Activated CD4-positive, alpha-beta T cell treated with anti-CD3 and anti-CD28 coated beads, Interleukin-2, amount 10 ng/mL, durations not matched to agents 24 days and 14 days (primary cell): ENCODE data around the gene FCN3. TPM values are rescaled to one million over a fixed set of nuclear protein-coding genes. Genes with fewer than 3 reads are reported as not detected.

Experiments used
- DNase-seq: peaks from one replicate; pipeline ENCODE4 v3.0.0; 2022
- H3K27ac Mint-ChIP-seq: one replicate; pipeline ENCODE4 v1.8.0; 2022; ENCODE audit warnings: mild to moderate bottlenecking, mixed read lengths
- H3K27me3 Mint-ChIP-seq: one replicate; pipeline ENCODE4 v1.8.0; 2022; ENCODE audit warnings: mixed read lengths
- H3K36me3 Mint-ChIP-seq: one replicate; pipeline ENCODE4 v1.8.0; 2022; ENCODE audit warnings: low read depth, mild to moderate bottlenecking, mixed read lengths
- H3K4me1 Mint-ChIP-seq: one replicate; pipeline ENCODE4 v1.8.0; 2021; ENCODE audit warnings: mixed read lengths
- H3K4me3 Mint-ChIP-seq: one replicate; pipeline ENCODE4 v1.8.0; 2022; ENCODE audit warnings: mild to moderate bottlenecking, moderate library complexity, mixed read lengths
- H3K9me3 Mint-ChIP-seq: one replicate; pipeline ENCODE4 v1.8.0; 2021; ENCODE audit warnings: mixed read lengths
- intact Hi-C: fragments of 100-400 bp; cut with micrococcal nuclease; formaldehyde crosslinking; loops from one replicate; pipeline ENCODE4 v1.15.1; 2023
- total RNA-seq: library from RNA; stranded (reverse); gene quantifications from 2 replicates; pipeline ENCODE4 v1.2.3, GENCODE V29; 2022

The FCN3 gene
- total RNA-seq, 1 donor from 2014 or later = not detected

DNA sequence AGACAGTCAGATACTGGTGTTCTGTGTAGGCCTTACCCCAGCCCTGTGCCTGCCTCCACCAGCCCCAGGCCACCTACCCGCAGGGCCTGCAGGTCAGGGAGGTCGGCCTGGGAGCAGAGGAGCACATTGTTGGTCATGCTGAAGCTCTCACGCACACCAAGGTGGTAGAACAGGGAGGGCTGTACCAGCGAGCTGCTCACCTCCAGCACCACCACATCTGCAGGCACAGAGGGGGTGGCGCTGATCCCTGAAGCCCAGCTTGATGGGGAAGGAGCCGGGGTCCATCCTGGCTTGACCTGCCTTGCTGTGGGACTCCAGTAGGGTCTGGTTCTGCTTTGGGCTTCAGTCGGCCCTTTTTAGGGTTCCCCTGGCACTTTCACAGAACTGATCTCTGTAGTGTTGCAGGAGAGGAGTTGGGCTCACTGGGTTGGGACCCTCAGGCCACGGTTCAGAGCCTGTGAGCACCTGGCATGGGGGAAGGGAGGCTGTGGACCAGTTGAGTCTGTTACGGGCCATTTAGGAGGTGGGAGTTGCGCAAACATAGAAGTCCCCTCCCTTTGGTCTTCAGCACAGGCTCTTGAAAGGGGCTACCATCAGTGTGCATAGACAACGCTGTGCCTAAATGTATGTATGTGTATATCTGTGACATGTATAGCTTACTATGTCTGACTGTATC lies 9.8 kb downstream of the FCN3 start:
- Mint-ChIP-seq H3K4me1 (peaks cover 38% of the 10 kb centered on the region), H3K27me3 (no peaks in the 10 kb centered on the region), H3K36me3 (no peaks in the 10 kb centered on the region), H3K4me3 (peak overlapping the region; percentile 92), H3K27ac (no peak overlapping the region), H3K9me3 (no peaks in the 10 kb centered on the region)
- intact Hi-C loops = loop anchor here (5.0 kb wide), 1 partner anchor 362 kb away; the partner anchor contains the start of gene FAM76A
- DNase-seq = no peak

DNA sequence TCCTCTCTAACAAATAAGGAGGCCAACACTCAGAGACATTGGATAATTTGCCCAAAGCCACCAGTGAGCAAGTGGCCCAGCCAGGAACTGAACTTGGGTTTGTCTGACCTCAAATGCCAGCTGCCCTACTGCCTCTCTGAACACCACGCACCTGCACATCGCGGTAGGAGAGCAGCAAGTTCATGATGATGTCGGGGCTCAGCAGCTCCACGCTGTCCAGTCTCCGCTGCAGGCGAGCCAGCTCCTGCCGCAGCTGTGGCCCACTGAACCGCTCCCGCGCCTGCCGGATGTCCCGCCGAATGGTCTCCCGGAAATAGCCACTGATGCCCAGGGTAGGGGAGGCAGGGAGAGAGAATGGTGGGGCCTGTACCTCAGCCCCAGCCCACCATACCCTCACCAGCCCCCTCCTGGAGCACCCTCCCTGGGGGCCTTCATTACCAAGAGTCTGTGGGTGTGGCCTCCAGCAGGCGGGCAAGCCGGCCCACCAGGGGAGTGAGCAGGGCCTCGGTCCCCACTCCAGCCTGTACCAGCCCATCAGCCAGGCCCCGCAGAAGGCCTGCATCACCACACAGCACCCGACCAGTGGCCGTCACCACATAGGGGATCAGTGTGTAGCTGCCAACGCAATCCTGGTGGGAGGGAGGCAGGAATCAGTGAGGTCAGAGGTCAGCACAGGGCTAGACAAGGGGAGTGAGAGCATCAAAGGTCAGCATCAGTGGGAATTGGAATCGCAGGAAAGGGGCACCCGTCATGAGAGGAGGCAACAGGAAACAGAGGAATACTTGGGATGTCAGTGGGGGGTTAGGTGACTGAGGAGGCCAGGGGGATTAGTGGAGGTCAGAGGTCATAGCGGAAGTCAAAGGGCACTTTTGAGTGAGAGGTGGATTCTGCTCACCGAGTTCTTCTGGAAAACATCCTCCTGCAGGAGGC lies 10.6 kb downstream of the FCN3 start:
- Mint-ChIP-seq H3K36me3 (no peaks in the 10 kb centered on the region), H3K4me3 (peak overlapping the region; percentile 50), H3K27ac (no peak overlapping the region), H3K9me3 (no peaks in the 10 kb centered on the region), H3K27me3 (no peaks in the 10 kb centered on the region), H3K4me1 (peaks cover 39% of the 10 kb centered on the region)
- no peak for DNase-seq
- intact Hi-C loops = no loop called here

DNA sequence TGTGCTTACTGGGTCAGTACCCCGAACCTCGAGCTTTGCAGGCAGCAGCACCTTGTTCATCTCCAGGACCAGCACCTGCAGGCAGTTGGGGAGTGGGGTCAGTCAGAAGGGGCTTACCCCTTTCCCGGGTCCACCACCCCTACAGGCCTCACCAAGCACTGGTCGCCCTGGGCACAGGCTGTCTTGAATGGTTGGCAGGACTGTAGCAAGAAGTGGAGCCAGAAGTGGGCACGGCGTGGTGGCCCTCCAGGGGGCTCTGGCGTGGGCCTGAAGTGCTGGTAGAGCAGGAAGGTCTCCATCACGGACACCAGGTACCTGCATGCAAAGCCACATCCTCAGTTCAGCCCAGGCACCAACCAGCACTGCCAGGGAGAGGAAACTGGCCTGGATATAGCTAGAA lies 13.1 kb downstream of the FCN3 start:
- Mint-ChIP-seq H3K27me3 (no peaks in the 10 kb centered on the region), H3K4me1 (peaks cover 37% of the 10 kb centered on the region), H3K4me3 (peak overlapping the region; percentile 35), H3K9me3 (no peaks in the 10 kb centered on the region), H3K27ac (no peak overlapping the region), H3K36me3 (no peaks in the 10 kb centered on the region)
- intact Hi-C loops = no loop called here
- DNase-seq = no peak

DNA sequence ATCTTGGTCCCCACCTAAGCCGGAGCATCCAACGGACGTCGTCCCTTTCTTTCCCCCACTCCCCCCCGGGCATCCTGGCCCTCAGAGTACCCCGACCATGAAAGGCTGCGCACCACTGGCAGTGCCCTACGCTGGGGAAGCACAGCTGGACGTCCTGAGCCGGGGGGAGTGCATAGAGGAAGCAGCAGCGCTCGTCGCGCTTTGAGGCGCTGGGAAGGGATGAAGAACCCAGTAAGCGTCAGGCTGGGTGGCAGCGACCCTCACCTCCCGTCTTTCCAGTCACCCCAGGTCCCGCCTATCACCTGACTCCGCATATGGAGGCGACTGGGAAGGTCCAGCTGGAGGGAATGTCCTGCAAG lies 13.6 kb downstream of the FCN3 start:
- Mint-ChIP-seq H3K9me3 (no peaks in the 10 kb centered on the region), H3K36me3 (no peaks in the 10 kb centered on the region), H3K27ac (no peak overlapping the region), H3K4me3 (peak overlapping the region; percentile 75), H3K27me3 (no peaks in the 10 kb centered on the region), H3K4me1 (peaks cover 40% of the 10 kb centered on the region)
- no peak for DNase-seq
- intact Hi-C loops = no loop called here

DNA sequence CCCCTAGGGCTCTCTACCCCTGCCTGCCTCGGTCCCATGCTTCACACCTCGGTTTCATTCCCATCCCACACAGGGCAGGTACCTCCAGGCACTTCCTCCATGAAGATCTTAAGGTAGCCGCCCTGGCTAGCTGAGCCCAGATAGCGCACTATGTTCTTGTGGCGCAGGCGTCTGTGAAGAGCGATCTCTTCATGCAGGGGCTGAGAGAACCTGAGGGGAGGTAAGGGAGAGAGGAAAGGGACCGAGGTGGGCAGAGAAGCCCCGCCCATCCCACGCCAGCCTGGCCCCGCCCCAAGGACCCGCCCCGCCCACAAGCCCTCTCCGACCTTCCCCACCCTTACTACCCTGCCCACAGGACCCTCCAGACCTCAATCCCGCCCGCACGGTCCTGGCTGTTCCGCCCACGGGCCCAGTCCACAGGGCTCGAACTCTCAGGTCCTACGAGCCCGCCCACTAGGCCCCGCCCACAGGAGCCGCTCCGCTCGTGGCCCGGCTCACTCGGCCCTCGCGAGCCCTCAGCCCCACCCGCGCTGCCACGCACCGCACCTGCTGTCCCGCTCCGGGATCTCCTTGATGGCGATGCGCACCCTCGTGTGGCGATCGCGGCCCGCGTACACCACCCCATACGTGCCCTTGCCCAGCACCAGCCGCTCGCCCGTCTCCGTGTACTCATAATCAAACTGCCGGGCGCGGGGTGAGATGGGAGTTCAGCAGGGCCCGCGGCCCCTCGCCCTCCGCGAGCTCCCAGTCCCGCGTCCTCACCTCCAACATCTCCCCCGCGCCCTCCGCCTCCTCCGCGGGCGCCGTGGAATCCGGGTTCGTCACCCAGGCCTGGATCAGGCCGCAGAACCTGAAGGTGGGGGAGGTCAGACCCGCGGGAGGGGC lies 14.2 kb downstream of the FCN3 start:
- Mint-ChIP-seq H3K4me3 (peak overlapping the region; percentile 75), H3K27me3 (no peaks in the 10 kb centered on the region), H3K9me3 (no peaks in the 10 kb centered on the region), H3K4me1 (peaks cover 38% of the 10 kb centered on the region), H3K36me3 (peaks cover 4% of the 10 kb centered on the region), H3K27ac (peak overlapping the region; percentile 2)
- peak; percentile 88 for DNase-seq
- intact Hi-C loops = no loop called here

DNA sequence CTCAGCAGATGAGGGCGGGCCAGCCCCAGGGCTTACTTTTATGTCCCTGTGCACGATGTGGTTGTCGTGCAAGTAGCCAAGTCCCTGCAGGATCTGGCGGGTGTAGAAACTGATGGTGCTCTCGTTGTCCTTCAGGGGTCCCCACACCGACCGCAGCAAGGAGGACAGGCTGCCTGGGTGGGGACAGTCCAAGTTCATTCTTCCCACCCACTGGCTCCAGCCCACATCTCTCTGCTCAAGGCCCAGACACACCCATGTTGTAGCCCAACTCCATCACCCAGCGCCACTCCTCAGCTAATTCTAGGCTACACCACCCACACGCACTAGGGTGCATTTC lies 14.8 kb downstream of the FCN3 start:
- intact Hi-C loops = no loop called here
- no peak for DNase-seq
- peaks cover 33% of the 10 kb centered on the region for H3K4me1 Mint-ChIP-seq
- H3K9me3 Mint-ChIP-seq = no peaks in the 10 kb centered on the region
- H3K27me3 Mint-ChIP-seq = no peaks in the 10 kb centered on the region
- H3K36me3 Mint-ChIP-seq = peaks cover 4% of the 10 kb centered on the region
- peak overlapping the region; percentile 75 for H3K4me3 Mint-ChIP-seq
- H3K27ac Mint-ChIP-seq = peak overlapping the region; percentile 2

DNA sequence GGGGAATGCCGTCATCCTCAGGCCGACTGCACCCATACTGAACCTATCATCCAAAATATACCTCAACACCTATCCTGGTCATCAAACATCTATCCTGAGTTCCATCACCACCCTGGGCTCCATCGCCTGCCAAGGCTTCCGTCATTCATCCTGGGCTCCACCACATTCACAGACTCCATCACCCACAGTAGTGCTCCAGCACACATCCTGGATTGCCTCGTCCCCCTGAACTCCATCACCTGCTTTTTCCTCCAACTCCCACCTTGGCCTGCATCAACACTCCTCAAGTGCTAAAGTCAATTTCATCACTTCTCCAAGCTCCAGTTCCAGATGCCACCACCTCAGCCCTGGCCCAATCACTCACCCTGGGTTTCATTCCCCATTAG lies 15.7 kb downstream of the FCN3 start:
- Mint-ChIP-seq H3K27me3 (no peaks in the 10 kb centered on the region), H3K4me1 (peaks cover 29% of the 10 kb centered on the region), H3K4me3 (peak overlapping the region; percentile 17), H3K27ac (no peak overlapping the region), H3K36me3 (peaks cover 4% of the 10 kb centered on the region), H3K9me3 (no peaks in the 10 kb centered on the region)
- DNase-seq = no peak
- intact Hi-C loops = no loop called here

DNA sequence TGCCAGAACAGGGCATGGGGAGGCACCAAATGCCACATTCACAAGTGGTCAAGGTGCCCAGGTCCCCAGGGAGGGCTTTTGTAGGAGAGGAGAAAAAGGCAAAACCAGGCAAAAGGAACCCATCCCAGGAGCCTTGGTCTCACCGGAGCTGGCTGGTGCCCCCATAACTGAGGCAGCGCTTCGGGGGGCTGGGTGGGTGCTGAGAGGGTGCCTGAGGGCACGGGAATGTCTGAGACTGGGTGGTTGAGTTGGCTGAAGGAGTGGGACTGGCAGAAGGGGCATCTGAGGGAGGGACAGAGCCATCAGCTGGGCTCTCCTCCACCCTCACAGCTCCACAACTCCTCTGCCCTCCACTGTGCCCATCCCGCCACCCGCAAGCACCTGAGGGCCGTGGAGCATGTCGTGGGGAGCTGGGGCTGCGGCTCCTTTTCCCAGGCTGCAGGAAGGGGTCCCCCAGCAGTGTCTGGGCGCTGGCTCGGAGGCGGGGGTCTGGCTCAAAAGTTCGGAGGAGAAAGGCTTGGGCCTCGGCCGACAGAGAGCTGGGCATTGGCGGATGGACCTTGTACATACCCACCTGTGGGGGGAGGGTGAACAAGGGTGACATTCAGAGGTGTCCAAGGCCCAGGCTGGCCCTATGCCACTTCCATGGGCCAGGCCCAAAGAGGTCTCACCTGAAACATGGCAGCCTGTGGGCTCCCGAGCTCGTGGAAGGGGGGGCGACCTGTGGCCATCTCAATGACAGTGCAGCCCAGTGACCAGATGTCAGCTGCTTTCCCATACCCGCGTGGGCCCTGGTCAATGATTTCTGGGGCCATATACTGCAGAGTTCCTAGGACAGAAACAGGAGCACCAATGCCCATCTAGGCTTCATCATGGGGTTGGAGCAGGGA lies 16.3 kb downstream of the FCN3 start:
- intact Hi-C loops = no loop called here
- Mint-ChIP-seq H3K36me3 (peaks cover 7% of the 10 kb centered on the region), H3K27ac (no peak overlapping the region), H3K9me3 (no peaks in the 10 kb centered on the region), H3K27me3 (no peaks in the 10 kb centered on the region), H3K4me1 (peaks cover 29% of the 10 kb centered on the region), H3K4me3 (no peak overlapping the region)
- DNase-seq = no peak

DNA sequence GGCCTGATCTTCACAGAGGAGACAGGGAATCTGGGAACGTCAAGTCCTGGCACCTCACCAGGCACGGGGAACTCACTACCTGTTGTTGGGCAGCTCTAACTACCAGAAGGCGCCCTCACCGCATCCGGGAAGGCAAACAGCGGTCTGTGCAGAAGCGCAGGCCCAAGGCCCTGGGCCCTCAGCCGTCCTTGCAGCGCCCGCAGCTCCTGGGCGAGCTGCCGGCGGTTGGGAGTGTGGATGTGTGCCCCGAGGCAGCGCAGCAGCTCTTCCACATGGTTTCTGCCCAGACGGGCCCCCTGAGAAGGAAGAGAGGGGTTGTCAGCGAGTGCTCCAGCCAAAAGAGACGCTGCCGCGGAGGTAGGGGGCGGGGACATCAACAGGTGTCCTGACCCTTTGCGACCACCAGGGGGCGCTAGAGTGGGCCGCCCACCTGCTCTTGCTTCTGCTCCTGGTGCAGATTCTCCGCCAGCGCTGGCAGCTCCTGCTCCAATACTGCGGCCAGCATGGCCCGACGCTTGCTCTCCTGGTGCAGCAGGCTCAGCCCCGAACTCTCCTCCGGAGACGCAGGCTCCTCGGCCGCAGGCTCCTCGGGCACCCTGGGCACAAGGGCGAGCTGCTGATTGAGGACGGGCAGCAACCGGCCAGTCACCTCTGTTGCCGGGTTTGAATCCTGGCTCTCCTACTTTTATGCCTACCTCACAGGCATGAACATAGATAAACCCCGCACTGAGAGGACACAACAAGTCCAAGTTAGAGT lies 17.2 kb downstream of the FCN3 start:
- peak overlapping the region; percentile 72 for H3K4me3 Mint-ChIP-seq
- H3K9me3 Mint-ChIP-seq = no peaks in the 10 kb centered on the region
- peaks cover 29% of the 10 kb centered on the region for H3K4me1 Mint-ChIP-seq
- H3K27me3 Mint-ChIP-seq = no peaks in the 10 kb centered on the region
- intact Hi-C loops = loop anchor here (1.0 kb wide), 1 partner anchor 31 kb away; no protein-coding TSS in a partner anchor
- peak; percentile 95 for DNase-seq
- peak overlapping the region; percentile 81 for H3K27ac Mint-ChIP-seq
- H3K36me3 Mint-ChIP-seq = peaks cover 7% of the 10 kb centered on the region

DNA sequence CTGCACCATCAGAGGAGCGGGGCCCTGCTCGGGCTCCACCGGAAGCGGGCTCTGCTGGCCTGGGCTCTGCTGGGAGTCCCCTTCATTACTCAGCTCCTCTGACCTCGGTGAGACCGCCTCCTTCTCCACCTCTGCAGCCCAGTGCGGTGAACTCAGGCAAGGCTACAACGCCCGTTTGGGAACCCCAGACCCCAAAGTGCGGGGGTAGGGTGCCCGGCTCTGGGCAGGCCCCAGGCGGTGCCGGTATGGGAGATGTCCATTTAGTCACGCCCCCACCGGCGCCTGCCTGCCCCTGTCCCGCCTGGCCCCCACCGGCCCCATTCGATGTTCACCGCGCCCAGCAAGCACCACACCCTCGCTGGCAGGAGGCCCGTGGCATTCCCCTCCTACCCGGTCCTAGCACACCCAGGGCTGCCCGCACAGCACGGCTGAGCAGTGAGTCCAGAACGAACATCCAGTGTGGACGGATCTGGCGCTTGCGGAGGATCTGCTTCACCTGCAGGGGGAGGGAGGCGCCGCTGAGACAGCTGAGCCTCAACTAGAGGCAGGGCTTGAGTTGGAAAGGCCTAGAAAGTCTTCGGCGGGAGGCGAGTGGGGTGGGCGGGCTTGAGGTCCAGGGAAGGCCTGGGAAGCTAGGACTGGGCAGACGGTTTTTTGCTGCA lies 17.9 kb downstream of the FCN3 start:
- Mint-ChIP-seq H3K36me3 (peaks cover 9% of the 10 kb centered on the region), H3K9me3 (no peaks in the 10 kb centered on the region), H3K27ac (peak overlapping the region; percentile 81), H3K4me3 (peak overlapping the region; percentile 72), H3K27me3 (no peaks in the 10 kb centered on the region), H3K4me1 (peaks cover 29% of the 10 kb centered on the region)
- no peak for DNase-seq
- intact Hi-C loops = loop anchor here (1.0 kb wide), 1 partner anchor 32 kb away; no protein-coding TSS in a partner anchor

DNA sequence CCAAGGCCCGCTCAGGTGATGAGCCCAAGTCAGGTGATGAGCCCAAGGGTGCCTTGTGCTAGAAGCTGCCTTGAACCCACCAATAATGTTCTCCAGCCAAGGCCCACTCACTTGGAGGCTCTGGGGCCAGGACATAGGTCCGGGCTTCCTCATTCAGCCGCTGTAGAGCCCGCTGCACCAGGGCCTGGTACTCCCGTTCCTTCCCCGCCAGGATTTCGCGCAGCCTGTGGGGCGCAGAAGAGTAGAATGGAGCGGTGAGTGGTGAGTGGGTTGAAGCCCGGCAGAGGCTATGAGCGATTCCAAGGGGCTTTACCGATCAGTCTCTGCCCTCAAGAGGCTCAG lies 18.4 kb downstream of the FCN3 start:
- no peak overlapping the region for H3K27ac Mint-ChIP-seq

DNA sequence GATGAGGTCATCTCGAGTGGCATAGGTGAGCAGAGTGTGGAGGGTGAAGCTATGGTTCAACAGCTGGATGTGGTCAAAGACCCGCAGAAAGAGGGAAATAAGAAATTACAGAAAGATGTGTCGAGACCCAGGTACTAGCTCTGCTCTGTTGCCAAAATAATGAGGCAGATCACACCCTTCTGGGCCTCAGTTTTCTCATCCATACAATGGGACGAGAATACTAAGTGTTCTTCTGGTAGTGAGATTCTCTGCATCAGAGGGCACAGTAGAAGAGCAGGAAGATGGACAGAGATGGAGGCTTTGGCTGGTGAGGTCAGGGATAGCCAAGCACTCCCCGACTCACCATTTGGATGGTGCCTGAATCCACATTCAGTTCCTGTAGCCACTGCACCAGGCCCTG lies 18.9 kb downstream of the FCN3 start:
- peaks cover 28% of the 10 kb centered on the region for H3K4me1 Mint-ChIP-seq
- no peaks in the 10 kb centered on the region for H3K27me3 Mint-ChIP-seq
- no peak for DNase-seq
- H3K4me3 Mint-ChIP-seq = no peak overlapping the region
- peaks cover 9% of the 10 kb centered on the region for H3K36me3 Mint-ChIP-seq
- intact Hi-C loops = no loop called here
- H3K9me3 Mint-ChIP-seq = no peaks in the 10 kb centered on the region
- no peak overlapping the region for H3K27ac Mint-ChIP-seq

More for the DNA sequence above, 18.4 kb downstream of the FCN3 start:
- Mint-ChIP-seq H3K36me3 (peaks cover 9% of the 10 kb centered on the region), H3K27me3 (no peaks in the 10 kb centered on the region), H3K4me3 (peak overlapping the region; percentile 23), H3K4me1 (peaks cover 29% of the 10 kb centered on the region), H3K9me3 (no peaks in the 10 kb centered on the region)
- intact Hi-C loops = no loop called here
- no peak for DNase-seq
